Esophagus squamous epithelium (tissue), 4 donors: ENCODE data around the gene HK3.

ENCODE experiments used
- CTCF ChIP-seq, 6 experiments: fragments of 450-650 bp in 4 of 6; fragments of 200-600 bp in 2 of 6; sonication (generic) in 2 of 6; IDR thresholded peaks; one replicate each; pipeline ENCODE4 v1.5.1; 2016 to 2019; ENCODE audit warnings: antibody characterized with exemption in 6 of 6, mild to moderate bottlenecking in 4 of 6, moderate library complexity in 4 of 6
- POLR2A ChIP-seq, 4 donors: fragments of 450-650 bp; IDR thresholded peaks; one replicate each; pipeline ENCODE4 v1.6.1; 2017; ENCODE audit warnings: antibody characterized with exemption in 4 of 4, mild to moderate bottlenecking in 4 of 4, moderate library complexity in 3 of 4

DNA sequence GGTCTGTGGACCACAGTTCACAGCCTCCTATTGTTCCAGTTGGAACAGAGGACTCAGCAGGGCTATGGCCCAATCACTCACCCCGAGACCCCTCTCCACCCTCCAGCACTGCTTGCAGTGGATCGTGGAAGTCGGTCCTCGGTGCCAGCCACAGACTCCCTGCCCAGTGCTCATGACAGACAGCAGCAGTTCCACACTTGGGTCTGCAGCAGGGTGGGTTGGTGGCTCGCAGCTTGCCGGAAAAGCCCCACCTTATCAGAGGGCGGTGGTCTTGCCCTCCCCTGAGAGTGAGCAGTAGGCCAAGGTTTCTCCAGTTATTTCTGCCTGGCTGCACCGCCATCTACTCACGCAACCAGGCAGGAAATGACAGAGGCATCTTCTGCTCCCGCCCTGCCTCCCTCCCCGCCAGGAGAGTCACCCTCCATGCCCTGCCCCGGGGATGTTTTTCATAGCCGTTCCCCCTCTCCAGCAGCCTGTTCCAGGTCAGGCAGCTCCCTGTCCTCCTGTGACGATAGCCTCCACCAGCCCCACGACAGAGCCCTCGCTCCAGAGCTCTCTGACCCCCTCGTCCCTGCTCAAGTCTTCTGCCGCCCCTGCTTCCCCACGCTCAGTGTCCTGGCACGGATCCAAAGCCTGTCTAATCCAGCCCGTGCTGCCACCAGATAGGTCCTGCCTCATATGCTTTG, 54.3 kb downstream of the HK3 start:
- TF ChIP-seq CTCF (IDR thresholded peaks at IDR 0.05) (no peak), POLR2A (IDR thresholded peaks at IDR 0.05) (no peak)
